H9 (cell line): ENCODE results near the gene PARD3. TPM values are rescaled to one million over a fixed set of nuclear protein-coding genes. Genes with fewer than 3 reads are reported as not detected.

Experiments
- DNase-seq: peaks from one replicate; pipeline ENCODE4 v3.0.0-alpha.2; 2017
- H2AFZ ChIP-seq: one replicate; pipeline ENCODE4 v1.6.1; 2013; ENCODE audit warnings: mild to moderate bottlenecking, low read length, control low read depth, moderate library complexity
- H2AK5ac ChIP-seq: 2 replicates; pipeline ENCODE4 v1.6.1; 2013; ENCODE audit warnings: low read length, control low read depth, mixed read lengths; ENCODE audit not compliant: insufficient read length
- H2BK120ac ChIP-seq: one replicate; pipeline ENCODE4 v1.6.1; 2013; ENCODE audit warnings: low read depth, mild to moderate bottlenecking, low read length, control low read depth, inconsistent platforms; ENCODE audit not compliant: poor library complexity, severe bottlenecking
- H2BK12ac ChIP-seq: 2 replicates; pipeline ENCODE4 v1.6.1; 2013; ENCODE audit warnings: low read length, control low read depth, mixed read lengths, low read depth; ENCODE audit not compliant: insufficient read length
- H2BK15ac ChIP-seq: 2 replicates; pipeline ENCODE4 v1.6.1; 2013; ENCODE audit warnings: low read depth, low read length, control low read depth
- H2BK20ac ChIP-seq: one replicate; pipeline ENCODE4 v1.6.1; 2013; ENCODE audit warnings: low read depth, mild to moderate bottlenecking, low read length, control low read depth, inconsistent platforms; ENCODE audit not compliant: poor library complexity, severe bottlenecking
- H2BK5ac ChIP-seq: 2 replicates; pipeline ENCODE4 v1.6.1; 2013; ENCODE audit warnings: low read length, control low read depth, mixed read lengths; ENCODE audit not compliant: insufficient read length
- H3K14ac ChIP-seq: 2 replicates; pipeline ENCODE4 v1.6.1; 2013; ENCODE audit warnings: low read length, control low read depth; ENCODE audit not compliant: insufficient read depth
- H3K18ac ChIP-seq: 2 replicates; pipeline ENCODE4 v1.6.1; 2013; ENCODE audit warnings: low read depth, mild to moderate bottlenecking, mixed read lengths, low read length, control low read depth; ENCODE audit not compliant: insufficient read length
- H3K23ac ChIP-seq: 2 replicates; pipeline ENCODE4 v1.6.1; 2013; ENCODE audit warnings: low read length, control low read depth, mixed read lengths, low read depth; ENCODE audit not compliant: insufficient read length
- H3K23me2 ChIP-seq: 2 replicates; pipeline ENCODE4 v1.6.1; 2013; ENCODE audit warnings: low read depth, mild to moderate bottlenecking, mixed read lengths, low read length, control low read depth; ENCODE audit not compliant: insufficient read length, poor library complexity, severe bottlenecking
- H3K27ac ChIP-seq: 2 replicates; pipeline ENCODE4 v1.5.1; 2013; ENCODE audit warnings: low read length, control low read depth, mixed read lengths, low read depth; ENCODE audit not compliant: insufficient read length
- H3K27me3 ChIP-seq: 2 replicates; pipeline ENCODE4 v1.6.1; 2013; ENCODE audit warnings: low read length, control low read depth, inconsistent platforms; ENCODE audit not compliant: insufficient read depth
- H3K4ac ChIP-seq: 2 replicates; pipeline ENCODE4 v1.6.1; 2013; ENCODE audit warnings: low read depth, mild to moderate bottlenecking, control low read depth, inconsistent platforms, low read length, moderate library complexity
- H3K4me1 ChIP-seq: 2 replicates; pipeline ENCODE4 v1.6.1; 2013; ENCODE audit warnings: low read length, control low read depth, inconsistent platforms; ENCODE audit not compliant: insufficient read depth
- H3K4me2 ChIP-seq: 2 replicates; pipeline ENCODE4 v1.6.1; 2013; ENCODE audit warnings: low read length, control low read depth, mixed read lengths; ENCODE audit not compliant: insufficient read length, insufficient read depth
- H3K56ac ChIP-seq: 2 replicates; pipeline ENCODE4 v1.6.1; 2013; ENCODE audit warnings: low read depth, mild to moderate bottlenecking, mixed read lengths, low read length, control low read depth; ENCODE audit not compliant: insufficient read length
- H3K79me1 ChIP-seq: 2 replicates; pipeline ENCODE4 v1.6.1; 2013; ENCODE audit warnings: low read depth, mild to moderate bottlenecking, moderate library complexity, low read length, control low read depth, inconsistent platforms; ENCODE audit not compliant: insufficient read depth, poor library complexity, severe bottlenecking
- H3K79me2 ChIP-seq: 2 replicates; pipeline ENCODE4 v1.6.1; 2013; ENCODE audit warnings: low read length, control low read depth, inconsistent platforms; ENCODE audit not compliant: insufficient read depth
- H3K9ac ChIP-seq: 2 replicates; pipeline ENCODE4 v1.6.1; 2013; ENCODE audit warnings: low read length, control low read depth, mixed read lengths; ENCODE audit not compliant: insufficient read length; ENCODE audit errors: extremely low read depth
- H3K9me3 ChIP-seq: one replicate; pipeline ENCODE4 v1.6.1; 2013; ENCODE audit warnings: low read depth, low read length, inconsistent platforms; ENCODE audit not compliant: control insufficient read depth
- H3T11ph ChIP-seq: one replicate; pipeline ENCODE4 v1.6.1; 2013; ENCODE audit warnings: mild to moderate bottlenecking, low read length, control low read depth, inconsistent platforms
- H4K20me1 ChIP-seq: one replicate; pipeline ENCODE4 v1.6.1; 2013; ENCODE audit not compliant: control insufficient read depth, insufficient read length, insufficient read depth
- H4K5ac ChIP-seq: 2 replicates; pipeline ENCODE4 v1.6.1; 2013; ENCODE audit warnings: low read depth, mild to moderate bottlenecking, mixed read lengths, low read length, control low read depth; ENCODE audit not compliant: insufficient read length
- H4K8ac ChIP-seq: replicated peaks from 2 replicates; pipeline ENCODE4 v1.6.1; 2013; ENCODE audit warnings: low read length, control low read depth, mixed read lengths, low read depth; ENCODE audit not compliant: insufficient read length
- H4K91ac ChIP-seq: 2 replicates; pipeline ENCODE4 v1.6.1; 2013; ENCODE audit warnings: low read depth, mild to moderate bottlenecking, moderate library complexity, mixed read lengths, low read length, control low read depth; ENCODE audit not compliant: insufficient read length
- H3K27ac Mint-ChIP-seq, 3 experiments: 2 replicates in 2 of 3; 3 replicates in 1 of 3; pipeline ENCODE4 v1.8.0; 2020 to 2021; ENCODE audit warnings: mixed read lengths in 3 of 3, mild to moderate bottlenecking in 1 of 3, moderate library complexity in 1 of 3
- H3K27me3 Mint-ChIP-seq: 2 replicates; pipeline ENCODE4 v1.8.0; 2021; ENCODE audit warnings: low read depth, mild to moderate bottlenecking, moderate library complexity, mixed read lengths
- H3K36me3 Mint-ChIP-seq, 3 experiments: 2 replicates in 2 of 3; 3 replicates in 1 of 3; pipeline ENCODE4 v1.8.0; 2020 to 2021; ENCODE audit warnings: low read depth in 3 of 3, mixed read lengths in 3 of 3; ENCODE audit not compliant: insufficient read depth in 1 of 3
- H3K4me1 Mint-ChIP-seq, 2 experiments: 2 replicates each; pipeline ENCODE4 v1.8.0; 2020; ENCODE audit warnings: mixed read lengths in 2 of 2
- H3K4me3 Mint-ChIP-seq, 2 experiments: 2 replicates in 1 of 2; 3 replicates in 1 of 2; pipeline ENCODE4 v1.8.0; 2020 to 2021; ENCODE audit warnings: mild to moderate bottlenecking in 2 of 2, mixed read lengths in 2 of 2, moderate library complexity in 1 of 2
- H3K9me3 Mint-ChIP-seq, 2 experiments: 2 replicates in 1 of 2; 3 replicates in 1 of 2; pipeline ENCODE4 v1.8.0; 2020; ENCODE audit warnings: mild to moderate bottlenecking in 2 of 2, mixed read lengths in 2 of 2, moderate library complexity in 1 of 2
- WGBS: extraction: QIAGEN DNeasy Blood & Tissue Kit; methylation state at CpG from one replicate; pipeline ENCODE4 v1.1.7; 2013; ENCODE audit warnings: missing lambda C conversion rate, low lambda C conversion rate, mixed read lengths; ENCODE audit not compliant: insufficient read length; ENCODE audit errors: extremely low coverage; 5-methylcytosine and 5-hydroxymethylcytosine counted together
- total RNA-seq: library from RNA; stranded (reverse); gene quantifications from 2 replicates; pipeline ENCODE4 v1.2.1, GENCODE V29; 2021
- TF ChIP-seq, protein P1 (sequence below): fragments of 200-600 bp; sonication (generic); conservative IDR thresholded peaks from 3 replicates; pipeline ENCODE4 v1.8.0; 2021; ENCODE audit warnings: antibody characterized with exemption, mild to moderate bottlenecking

The PARD3 gene
- total RNA-seq, 1 experiment from 2014 or later: 44.7 TPM

DNA sequence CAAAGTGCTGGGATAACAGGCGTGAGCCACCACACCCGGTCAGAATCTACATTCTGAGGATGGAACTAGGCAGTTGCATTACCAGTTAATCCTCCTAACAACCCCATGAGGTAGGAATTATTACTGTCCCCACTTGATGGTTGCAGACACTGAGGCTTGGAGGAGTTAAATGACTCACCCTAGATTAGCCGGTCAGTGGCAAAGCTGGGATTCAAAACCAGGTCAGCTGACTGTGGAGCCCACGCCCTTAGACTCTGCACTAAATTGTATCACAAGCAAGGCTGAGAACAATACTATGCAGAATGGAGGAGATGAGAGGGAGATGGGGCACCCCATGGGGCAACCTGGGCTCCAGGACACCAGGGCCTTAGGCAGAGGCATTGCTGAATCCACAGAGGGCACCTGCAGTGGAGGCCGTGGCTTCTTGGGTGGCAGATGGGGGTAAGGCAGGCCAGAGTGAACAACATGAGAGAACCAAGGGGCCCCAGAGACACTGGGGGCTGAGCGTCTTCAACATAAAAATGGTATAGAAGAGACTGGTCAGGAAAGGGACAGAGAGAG is 723.4 kb downstream of the PARD3 start:
- no peaks in the 10 kb centered on the region for H3K79me1 ChIP-seq
- no peak overlapping the region for H3K27ac Mint-ChIP-seq
- no peak overlapping the region for H3K27ac ChIP-seq
- TF ChIP-seq, protein P1, sequence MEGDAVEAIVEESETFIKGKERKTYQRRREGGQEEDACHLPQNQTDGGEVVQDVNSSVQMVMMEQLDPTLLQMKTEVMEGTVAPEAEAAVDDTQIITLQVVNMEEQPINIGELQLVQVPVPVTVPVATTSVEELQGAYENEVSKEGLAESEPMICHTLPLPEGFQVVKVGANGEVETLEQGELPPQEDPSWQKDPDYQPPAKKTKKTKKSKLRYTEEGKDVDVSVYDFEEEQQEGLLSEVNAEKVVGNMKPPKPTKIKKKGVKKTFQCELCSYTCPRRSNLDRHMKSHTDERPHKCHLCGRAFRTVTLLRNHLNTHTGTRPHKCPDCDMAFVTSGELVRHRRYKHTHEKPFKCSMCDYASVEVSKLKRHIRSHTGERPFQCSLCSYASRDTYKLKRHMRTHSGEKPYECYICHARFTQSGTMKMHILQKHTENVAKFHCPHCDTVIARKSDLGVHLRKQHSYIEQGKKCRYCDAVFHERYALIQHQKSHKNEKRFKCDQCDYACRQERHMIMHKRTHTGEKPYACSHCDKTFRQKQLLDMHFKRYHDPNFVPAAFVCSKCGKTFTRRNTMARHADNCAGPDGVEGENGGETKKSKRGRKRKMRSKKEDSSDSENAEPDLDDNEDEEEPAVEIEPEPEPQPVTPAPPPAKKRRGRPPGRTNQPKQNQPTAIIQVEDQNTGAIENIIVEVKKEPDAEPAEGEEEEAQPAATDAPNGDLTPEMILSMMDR: no peak
- H3K9me3 Mint-ChIP-seq: peaks cover 9 to 12% of the 10 kb centered on the region in 2 experiments; a peak in 4 of 5 replicates
- no peak overlapping the region for H4K91ac ChIP-seq
- peaks cover 5 to 6% of the 10 kb centered on the region in 2 experiments for H3K4me1 Mint-ChIP-seq
- H3K4me3 Mint-ChIP-seq: no peak overlapping the region
- H3K56ac ChIP-seq: no peak overlapping the region
- no peak overlapping the region for H2BK20ac ChIP-seq
- no CpG with 5 or more reads among the region's 6 CpGs for WGBS
- H3K4me2 ChIP-seq: no peak overlapping the region
- H3K9me3 ChIP-seq: no peaks in the 10 kb centered on the region
- H3T11ph ChIP-seq: no peak overlapping the region
- DNase-seq: no peak
- H3K18ac ChIP-seq: peak overlapping the region; percentile 48
- no peak overlapping the region for H2BK15ac ChIP-seq
- peaks cover 2% of the 10 kb centered on the region; the same call in 1 of the 2 replicates for H3K27me3 Mint-ChIP-seq
- H3K27me3 ChIP-seq: no peaks in the 10 kb centered on the region
- H3K79me2 ChIP-seq: no peaks in the 10 kb centered on the region
- no peak overlapping the region for H2AFZ ChIP-seq
- no peak overlapping the region for H2BK120ac ChIP-seq
- no peak overlapping the region for H2BK12ac ChIP-seq
- H3K4ac ChIP-seq: no peak overlapping the region
- no peak overlapping the region for H4K5ac ChIP-seq
- H3K36me3 Mint-ChIP-seq: peaks cover 0 to 5% (median 3%) of the 10 kb centered on the region in 3 experiments; a peak in 4 of 7 replicates
- no peak overlapping the region for H3K23ac ChIP-seq
- no peak overlapping the region for H4K8ac ChIP-seq
- H2AK5ac ChIP-seq: no peak overlapping the region
- no peaks in the 10 kb centered on the region for H3K4me1 ChIP-seq
- H3K14ac ChIP-seq: no peak overlapping the region; the same call in 1 of the 2 replicates
- H4K20me1 ChIP-seq: no peaks in the 10 kb centered on the region
- H3K9ac ChIP-seq: no peak overlapping the region
- no peak overlapping the region for H2BK5ac ChIP-seq
- H3K23me2 ChIP-seq: no peaks in the 10 kb centered on the region
